Nucleus accumbens (tissue), 56 donors: ENCODE data around the gene DGKH.

Experiments
- DNase-seq, 56 donors: peaks; one replicate each; lab custom pipeline; 2025; lab: John Stamatoyannopoulos, UW

DGKH gene

DNA sequence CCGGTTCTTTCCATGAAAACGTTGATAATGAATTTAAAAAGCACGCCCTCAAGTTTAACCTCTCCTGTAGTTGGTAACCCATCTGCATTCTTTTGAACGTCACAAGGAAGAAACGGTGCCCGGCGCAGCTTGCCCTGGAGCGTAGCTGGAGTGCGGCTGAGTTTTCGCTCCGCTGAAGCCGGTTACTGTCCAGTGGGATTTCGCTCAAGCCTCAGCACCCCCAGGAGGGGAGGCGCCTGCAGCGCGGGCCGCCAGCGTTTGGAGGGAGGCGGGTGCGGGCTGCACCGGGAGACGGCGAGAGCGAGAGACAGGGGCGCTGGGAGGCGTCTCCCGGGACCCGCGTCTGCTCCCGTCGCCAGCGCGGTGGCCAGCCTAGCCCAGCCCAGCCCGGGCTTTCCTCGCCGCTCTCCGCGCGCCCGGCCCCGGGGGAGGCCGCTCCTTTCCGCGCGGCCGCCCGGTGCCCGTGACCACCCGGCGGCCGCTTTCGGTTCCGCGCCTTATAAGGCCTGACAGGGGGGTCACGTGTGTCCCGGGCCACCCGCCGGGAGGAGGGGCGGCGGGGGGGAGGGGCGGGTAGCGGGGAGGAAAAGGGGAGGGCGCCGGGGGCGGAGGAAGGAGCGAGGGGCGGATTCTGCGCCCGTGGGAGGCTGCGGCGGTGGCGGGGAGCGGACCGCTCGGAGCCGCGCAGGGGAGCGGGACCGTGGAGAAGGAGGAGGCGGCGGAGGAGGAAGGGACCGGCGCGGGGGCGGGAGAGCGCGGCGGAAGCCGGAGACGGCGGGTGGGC, 8.3 kb upstream of the DGKH start:
- DNase-seq = peak in 55 of 56 donors; percentile 28 to 91 (median 82)

DNA sequence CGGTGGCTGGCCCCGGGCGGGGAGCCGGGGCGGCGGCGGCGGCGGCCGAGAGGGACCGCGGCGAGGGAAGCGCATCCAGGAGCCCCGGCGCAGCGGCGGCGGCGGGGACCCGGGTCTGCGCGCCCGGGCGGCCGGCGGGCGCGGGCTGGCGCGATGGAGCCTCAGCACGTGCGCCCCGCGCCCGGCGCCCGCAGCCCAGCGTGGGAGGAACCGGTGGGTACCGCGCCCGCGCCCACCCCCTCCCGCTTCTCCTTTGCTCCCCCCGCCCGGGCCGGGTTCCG, 7.8 kb upstream of the DGKH start:
- peak in 4 of 56 donors; percentile 31 to 57 (median 40) for DNase-seq

DNA sequence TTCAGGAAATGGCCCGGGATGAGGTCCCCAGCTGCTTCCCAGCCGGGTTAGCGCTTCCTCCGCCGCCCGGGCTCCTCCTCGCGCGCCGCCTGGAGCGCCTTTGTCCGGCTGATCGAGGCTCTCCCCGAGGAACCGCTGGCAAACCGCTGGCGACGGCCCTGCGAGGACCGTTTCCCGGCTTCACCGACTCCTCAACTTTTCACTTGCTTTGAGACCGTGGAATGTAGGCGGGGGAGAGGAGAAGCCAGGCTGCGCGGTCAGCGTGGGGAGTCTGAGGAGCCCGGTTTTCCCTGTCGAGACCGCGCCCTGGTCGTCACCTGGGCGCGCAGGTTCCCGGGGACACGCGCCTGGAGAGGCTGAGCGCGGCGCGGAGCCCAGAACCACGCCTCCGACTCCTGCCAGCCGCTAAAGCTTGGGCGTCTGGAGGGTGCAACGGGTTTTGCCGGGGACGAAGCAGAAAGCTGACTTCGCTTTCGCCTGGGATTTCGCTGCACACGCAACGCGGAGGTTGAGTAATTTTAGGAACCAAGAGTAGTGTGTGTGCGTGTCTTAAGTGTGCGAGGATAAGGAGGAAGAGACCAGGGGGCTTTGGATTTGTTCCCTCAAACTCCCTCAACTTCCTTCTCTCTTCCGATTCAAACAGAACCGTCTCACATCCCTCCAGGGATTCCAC, 7.3 kb upstream of the DGKH start:
- peak in 38 of 56 donors; percentile 2 to 61 (median 33) for DNase-seq

DNA sequence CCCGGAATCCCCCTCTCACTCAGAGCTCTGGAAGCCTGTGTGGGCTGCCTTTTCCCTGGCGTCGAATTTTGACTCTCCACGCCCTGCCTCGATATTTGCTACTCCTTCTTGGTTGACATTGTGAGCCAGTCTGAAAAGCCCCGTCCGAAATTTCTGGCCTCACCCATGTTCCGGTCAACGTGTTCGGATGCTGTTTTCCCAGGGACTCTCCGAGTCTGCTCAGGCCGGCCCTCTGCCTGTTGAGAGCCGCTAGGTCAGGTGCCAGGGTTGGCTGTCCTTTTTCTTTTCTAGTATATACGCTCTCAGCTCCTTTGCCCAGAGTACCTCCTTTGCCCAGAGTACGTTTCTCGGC, 6.8 kb upstream of the DGKH start:
- peak in 41 of 56 donors; percentile 1 to 45 (median 24) for DNase-seq

DNA sequence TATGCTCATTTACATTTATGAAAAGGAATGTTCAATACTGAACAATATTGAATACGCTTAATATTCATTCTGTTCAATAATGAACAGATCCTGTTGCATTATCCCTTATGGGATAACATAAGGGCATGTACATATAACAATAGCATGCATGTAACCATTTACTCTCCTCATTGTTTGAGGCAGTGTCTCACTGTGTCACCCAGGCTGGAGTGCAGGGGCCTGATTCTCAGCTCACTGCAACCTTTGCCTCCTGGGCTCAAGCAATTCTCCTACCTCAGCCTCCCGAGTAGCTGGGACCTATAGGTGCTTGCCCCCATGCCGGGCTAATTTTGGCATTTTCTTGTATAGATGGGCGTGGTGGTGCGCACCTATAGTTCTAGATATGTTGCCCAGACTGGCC, 4.8 kb upstream of the DGKH start:
- DNase-seq = no peak

DNA sequence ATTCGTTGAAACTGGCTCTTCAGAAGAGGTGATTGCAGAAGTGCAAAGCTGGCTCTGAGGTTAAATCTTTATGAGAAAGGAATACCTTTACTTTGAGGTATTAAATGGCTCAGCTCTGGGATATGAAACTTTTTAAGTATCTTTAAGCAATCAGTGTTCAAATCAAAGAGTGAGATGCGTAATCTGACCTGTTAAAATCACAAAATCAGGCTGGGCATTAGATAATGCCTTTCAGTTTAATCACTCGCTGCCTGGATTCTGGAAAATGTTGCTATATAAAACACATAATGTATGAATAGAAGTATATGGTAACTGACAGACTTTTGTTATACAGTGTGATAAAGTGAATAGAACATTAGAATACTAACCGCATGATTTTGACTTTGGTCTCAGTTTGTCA, 2.0 kb upstream of the DGKH start:
- DNase-seq = no peak

DNA sequence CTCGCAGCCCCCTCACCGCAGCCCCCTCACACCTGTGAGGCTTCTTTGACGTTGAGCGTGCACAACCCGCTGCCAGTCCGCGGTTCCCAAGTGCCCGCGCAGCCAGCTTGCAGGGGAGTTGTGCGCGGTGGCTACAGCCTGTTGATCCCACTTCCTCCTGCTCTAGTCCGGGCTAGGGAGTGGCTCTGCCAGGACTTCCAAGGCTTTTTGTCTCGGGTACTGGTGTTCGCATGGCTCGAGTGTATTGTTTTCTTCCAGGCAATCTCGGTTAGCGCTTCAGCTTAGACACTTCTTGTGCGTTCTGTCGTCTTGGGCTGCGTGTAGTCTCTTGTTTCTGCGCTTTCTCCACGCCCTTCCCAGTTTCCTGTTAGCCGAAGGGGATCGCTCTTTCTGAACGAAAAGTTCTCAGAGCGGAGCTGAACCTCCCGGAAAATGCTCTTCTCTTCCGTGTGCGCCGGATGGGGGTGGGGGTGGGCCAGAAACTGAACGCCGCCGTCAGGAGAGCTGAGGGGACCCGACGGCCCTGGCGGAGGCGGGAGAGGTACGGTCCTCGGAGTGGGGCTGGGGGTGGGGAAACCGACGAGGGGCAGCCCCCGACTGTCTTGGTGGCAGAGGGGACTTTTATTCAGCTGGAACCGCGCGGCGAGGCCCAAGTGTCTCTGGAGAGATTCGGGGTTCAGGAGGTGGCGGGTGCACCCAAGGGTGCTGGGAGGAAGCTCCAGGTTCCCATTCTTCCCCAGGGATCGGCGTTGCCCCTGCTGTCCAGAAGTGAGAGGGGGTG, 697 bp upstream of the DGKH start:
- peak in 36 of 56 donors; percentile 7 to 65 (median 26) for DNase-seq

DNA sequence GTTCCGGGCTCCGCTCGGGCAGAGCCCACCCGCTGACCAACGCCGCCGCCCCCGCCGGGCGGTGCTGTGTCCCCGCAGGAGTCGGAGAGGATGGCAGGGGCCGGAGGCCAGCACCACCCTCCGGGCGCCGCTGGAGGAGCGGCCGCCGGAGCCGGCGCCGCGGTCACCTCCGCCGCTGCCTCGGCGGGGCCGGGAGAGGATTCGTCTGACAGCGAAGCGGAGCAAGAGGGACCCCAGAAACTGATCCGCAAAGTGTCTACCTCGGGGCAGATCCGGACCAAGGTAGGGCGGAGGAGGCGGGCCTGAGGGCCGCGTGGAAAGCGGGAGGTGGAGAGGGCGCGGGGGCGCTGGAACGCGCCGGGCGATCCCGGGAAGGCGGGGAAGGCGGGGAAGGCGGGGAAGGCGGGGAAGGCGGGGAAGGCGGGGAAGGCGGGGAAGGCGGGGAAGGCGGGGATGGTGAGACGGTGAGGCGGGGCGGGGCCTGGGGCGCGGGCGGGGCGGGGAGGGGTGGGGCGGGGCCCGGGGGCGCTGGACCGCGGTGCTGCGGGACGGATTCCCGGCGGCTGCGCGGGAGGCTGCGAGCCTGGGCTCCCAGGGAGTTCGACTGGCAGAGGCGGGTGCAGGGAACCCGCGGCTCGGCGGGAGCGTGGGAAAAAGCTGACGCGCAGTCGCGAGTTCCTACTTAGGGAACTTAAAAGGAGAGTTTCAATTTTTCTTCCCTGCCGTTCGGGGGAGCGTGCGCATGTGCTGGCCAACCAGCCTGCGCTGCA, 421 bp downstream of the DGKH start:
- DNase-seq = peak in 54 of 56 donors; percentile 19 to 87 (median 72)

DNA sequence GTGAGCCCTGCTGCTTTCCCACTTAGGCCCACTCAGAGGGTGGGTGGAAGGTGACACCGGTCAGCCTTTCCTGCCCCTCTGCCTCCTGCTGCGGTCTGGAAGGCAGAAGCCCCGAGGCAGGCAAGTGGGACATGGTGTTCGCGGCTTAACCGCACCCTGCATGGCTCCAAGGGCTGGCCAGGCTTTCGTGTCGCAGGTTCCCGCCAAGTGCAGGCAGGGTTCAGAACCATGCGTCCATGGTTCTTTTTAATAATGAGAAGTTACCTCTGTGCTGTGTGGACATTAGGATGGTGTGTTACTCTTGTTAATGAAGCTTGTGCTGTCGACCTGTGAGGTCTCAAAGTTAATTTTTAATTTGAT, 986 bp downstream of the DGKH start:
- DNase-seq = peak in 1 of 56 donors; percentile 39

DNA sequence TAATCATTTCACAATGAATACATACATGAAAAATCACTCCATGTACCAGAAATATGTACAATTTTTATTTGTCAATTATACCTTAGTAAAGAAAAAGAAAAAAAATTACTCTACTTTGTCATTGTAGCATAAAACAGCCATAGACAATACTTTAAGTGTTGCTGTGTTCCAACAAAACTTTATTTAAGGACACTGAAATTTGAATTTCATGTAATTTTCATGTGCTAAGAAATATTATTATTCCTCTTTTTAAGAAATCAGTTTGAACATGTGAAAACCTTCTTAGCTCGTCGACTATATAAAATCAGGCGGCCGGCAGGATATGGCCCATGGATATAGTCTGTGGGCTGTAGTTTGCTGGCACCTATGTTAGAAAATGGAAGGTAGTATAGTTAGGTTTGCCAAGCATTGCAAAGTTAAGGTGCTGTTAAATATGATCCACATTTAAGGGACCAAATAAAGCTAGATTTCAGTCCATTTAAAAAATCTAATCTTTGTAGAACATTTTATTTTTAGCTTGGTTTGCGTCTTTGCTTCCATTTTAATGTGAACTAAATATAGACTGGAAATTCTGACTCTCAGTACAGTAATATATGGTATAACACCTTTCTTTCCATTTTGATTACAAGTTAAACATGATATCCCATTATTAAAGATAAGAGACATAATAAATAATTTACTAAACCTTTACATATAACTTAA, 6.5 kb downstream of the DGKH start:
- DNase-seq = no peak

DNA sequence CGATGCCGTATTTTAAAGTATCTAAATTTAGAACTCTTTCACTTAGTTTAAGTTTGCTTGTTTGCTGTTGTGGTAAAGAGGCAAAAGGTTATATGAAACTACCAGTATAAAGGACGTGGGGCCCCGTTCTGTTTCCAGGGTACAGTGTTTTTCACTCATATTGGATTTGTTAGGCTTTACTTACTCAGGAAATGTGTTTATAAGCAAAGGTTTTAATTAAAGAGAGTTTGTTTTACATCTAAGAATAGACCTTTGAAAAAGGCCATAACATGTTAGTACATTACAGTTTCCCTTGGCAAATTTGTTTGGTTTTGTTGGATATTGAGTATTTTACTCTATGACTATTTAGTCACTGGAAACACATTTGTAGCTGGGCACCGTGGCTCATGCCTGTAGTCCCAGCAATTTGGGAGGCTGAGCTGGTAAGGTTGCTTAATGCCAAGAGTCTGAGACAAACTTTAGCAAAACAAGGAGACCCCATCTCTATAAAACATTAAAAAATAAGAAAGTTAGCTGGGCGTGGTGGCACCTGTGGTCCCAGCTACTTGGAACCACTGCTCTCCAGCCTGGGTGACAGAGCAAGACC, 7.1 kb downstream of the DGKH start:
- no peak for DNase-seq

DNA sequence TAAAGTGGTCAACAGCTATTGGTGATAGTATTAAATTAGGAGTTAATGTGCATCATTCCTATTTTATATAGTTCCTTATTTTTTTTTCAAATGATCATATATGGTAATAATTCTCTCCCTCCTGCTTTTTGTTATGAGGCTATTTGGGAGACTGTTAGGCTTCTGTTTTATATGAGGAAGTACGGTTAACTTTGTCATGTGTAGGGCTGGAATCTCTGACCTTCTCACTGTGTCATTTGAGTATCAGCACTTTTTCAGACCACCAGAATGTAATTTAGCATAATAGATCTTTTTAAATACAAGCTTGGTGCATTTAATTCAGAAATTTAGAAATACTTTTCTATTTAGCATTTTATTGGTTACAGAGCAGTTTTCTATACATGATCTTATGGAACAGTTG, 7.7 kb downstream of the DGKH start:
- no peak for DNase-seq

DNA sequence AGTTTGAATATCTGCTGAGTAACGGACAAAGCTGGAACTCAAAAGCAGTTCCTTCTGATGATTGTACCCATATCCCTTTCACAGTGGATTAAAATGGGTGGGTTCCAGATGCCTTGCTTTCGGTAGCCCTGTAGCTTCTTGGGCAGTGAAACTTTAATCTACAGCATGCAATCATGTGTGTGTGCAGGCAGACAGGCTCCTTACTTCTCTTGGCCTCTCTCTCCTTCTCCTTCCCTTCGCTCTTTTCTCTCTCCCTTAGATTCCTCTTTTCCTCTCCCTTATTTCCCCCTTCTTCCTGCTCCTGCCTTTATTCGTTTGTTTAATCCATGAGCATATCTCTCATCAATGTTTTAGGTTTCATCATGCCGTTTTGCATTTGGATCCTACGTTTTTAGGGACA, 8.1 kb downstream of the DGKH start:
- no peak for DNase-seq

DNA sequence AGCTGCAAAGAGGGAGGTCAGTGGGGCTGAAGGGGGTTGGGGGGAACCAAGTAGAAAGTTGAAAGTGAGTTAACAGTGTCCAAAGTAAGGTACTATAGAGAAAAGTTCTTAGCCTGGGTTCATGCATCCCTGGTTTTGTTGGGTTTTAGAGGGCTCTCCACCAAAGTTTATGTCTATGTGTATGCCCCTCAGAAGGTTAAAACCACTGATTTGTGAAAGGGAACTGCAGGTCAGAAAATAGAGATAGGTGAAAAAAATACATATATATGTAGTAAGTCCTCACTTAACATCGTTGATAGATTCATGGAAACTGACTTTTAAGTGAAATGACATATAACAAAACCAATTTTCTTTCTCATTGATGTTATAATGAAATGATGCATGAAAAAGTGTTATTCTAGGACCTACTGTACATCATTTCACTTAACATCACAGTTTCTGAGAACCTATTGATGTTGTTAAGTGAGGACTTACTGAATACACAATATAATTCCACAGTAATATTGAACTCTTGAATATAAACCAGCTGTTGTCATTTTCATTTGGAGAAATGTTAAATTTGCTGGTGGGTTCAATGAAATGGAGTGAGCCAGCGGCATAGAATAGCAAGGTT, 9.6 kb downstream of the DGKH start:
- DNase-seq = no peak

DNA sequence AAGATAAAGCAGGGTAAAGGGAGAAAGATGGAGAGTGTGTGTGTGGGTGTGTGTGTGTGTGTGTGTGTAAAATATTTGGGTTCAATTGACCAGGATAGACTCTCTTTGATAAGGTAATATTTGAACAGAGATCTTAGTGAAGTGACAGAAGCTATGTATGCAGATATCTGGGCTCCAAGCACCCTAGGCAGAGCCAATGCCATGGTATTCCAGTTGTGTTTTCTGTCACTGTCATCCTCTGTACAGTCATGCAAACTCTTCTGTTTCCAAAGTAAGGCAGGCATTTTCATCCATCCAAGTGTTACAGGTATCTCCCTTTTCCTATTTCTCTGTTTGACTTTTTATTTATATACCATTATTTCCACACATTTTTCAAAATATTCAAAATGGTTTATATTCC, 13.5 kb downstream of the DGKH start:
- DNase-seq = no peak

DNA sequence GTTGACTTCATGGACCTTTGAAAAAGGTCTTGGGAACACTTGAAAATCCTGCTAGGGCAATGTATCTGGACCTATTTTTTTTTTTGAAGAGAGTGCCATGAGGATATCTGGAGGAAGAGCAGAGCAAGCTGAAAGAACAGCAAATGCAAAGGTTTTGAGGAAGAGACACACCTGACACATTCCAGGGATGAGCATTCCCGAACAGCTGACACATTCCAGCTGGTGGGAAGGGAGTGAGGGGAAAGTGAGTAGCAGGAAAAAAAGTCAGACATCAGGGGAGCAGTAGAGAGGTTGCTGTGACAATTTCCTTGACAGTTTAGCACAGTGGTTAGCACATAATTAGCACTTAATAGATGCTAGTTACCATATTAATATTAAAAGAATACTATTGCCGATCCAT, 14.7 kb downstream of the DGKH start:
- DNase-seq = no peak

DNA sequence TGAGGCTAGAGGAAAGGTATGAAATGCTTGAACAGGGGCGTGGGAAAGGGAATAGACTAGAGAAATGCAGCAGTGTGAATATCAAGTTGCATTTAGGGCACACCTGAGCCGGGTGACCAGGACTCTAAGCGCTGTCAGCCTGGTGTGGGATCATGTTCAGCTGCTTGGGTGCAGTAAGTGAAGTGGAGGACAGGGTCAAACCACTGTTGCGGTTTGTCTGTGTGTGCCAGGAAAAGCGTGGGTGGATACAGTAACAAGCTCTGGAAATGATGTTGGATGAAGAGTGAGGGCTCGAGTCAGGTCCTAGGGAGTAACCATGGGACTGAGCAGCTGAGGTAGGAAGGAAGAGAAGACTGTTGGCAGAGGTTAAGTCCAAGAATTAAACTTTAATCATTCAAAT, 15.8 kb downstream of the DGKH start:
- DNase-seq = no peak

DNA sequence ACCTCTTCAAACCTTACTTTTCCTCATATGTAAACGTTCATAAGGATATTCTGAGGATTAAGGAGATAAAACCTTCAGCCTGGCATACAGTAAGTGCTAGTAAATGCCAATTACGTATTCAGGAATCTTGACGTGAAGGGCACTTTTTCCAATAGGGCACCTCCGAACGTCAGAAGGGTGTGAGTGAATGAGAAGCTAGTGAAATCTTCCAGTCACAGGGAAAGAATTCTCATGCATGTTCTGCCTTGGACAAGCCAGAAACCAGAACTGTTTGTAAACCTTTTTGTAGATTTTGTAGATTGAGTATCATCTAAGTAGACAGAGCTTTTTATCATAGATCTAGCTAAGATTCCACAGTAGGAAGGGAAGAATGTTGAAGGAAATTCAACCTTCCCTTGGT, 16.5 kb downstream of the DGKH start:
- no peak for DNase-seq

DNA sequence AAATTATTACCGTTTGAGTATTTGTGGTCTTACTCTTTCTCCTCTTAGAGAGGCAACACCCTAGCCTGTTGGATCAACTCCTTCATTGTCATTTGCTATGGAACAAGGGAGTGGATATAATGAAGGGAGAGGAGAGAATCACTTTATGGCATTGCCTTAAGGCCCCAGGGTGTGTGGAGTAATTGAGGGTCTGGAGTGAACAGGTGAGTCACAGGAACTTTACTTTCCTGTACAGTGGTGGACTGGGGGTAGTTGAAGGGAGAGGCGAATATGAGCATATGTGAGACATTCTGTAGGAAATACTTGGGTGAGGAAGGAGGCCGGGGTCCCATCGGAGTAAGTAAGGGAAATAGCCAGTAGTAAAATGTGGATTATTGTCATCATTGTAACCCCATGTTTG, 17.0 kb downstream of the DGKH start:
- DNase-seq = no peak

DNA sequence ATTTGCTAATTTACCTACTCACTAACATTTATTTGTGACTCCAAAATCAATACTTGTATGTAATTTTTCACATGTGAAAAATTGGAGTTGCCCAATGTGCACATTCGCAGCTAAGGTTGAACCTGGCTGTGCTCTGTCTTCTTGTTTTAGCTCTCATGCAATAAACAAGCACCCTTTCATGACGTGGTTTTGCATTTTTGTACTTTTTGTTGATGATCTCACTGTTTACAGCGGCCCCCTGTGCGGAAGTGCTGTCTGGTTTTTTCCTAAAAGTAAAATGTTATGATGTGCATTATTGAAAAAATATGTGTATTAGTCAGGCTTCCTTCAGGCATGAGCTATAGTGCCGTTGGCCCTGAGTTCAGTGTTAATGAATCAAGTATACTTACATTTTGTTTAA, 18.1 kb downstream of the DGKH start:
- DNase-seq = no peak
